Hematopoietic multipotent progenitor cell treated with erythropoietin and hydrocortisone succinate and interleukin-3 and kit ligand, for 17 days (in vitro differentiated cells): Measurements from ENCODE around the gene CCDC6.
"Not testable (repeated sequence)": the region's sequence is repeated elsewhere in the genome, so short reads cannot be mapped to it uniquely, and the experiment has no call there.

Experiments
- DNase-seq: peaks from one replicate; pipeline ENCODE4 v3.0.0-alpha.2; 2015; ENCODE audit warnings: low spot score

Gene CCDC6

DNA sequence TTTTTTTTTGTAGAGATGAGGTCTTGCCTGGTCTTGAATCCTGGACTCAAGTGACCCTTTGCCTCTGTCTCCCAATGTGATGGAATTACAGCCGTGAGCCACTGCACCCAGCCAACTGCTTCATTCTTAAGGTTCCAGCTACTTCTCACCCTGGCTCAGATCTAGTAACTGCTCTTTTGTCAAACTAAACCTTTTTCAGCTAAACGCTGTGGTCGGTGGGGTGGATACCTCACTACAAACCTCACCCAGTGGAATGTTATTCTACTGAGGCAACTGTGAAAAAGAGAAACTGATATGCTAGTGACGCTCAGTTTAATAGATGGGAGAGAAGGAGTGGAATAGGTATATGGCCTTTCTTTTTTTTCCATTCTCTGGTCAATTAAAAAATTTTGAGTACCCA, 151.4 kb downstream of the CCDC6 start:
- no peak for DNase-seq

DNA sequence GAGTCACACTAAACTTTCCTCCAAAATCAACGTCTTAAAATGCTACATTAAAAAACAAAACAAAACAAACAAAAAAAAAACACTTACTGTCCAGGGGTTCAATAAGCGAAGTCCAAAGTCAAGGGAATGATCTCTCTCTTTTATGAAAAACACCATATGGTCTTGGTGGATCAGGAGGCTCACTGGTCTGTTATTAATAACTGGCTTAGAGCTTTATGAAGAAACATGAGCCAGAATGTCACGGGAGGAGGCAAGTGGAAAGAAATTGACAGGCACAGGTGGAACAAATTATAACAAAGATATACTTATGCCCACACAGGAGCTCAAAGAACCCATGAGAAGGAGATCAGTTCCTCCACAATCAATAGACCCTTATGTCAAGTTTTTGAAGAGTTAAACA, 153.1 kb downstream of the CCDC6 start, which contains the start of gene MRLN:
TSS of gene MRLN (minus strand) at position 189 of the 400 bp plus-strand sequence.
- no peak for DNase-seq

DNA sequence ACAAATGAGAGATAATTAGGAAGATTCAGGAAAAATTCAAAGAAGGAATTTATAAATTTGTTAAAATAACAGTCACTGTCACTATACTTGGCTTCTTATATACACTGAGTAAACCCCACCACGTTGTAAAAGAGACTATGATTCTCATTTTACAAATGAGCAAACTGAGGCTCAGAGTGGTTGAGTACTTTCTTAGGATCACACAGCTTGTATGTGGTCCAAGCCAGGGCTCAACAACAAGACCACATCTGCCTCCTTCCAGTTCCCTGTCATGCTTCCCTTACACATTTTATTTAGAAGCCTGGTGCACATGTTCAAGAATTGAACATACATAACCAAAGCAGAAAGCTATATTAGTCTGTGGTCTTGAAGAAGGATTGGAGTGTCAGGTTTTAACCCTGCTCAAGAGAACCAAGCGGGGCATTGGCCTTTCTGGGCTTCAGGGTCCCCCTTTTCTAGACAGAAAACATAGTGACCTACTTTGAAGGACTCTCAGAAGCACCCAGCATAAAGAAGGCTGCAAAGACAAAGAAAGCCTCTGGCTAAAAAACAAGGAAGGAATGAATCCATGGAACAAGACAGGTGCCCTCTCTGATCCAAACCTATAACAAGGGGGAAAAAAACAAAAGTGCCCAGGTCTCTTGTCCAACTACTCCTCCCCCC, 153.9 kb downstream of the CCDC6 start:
- no peak for DNase-seq

DNA sequence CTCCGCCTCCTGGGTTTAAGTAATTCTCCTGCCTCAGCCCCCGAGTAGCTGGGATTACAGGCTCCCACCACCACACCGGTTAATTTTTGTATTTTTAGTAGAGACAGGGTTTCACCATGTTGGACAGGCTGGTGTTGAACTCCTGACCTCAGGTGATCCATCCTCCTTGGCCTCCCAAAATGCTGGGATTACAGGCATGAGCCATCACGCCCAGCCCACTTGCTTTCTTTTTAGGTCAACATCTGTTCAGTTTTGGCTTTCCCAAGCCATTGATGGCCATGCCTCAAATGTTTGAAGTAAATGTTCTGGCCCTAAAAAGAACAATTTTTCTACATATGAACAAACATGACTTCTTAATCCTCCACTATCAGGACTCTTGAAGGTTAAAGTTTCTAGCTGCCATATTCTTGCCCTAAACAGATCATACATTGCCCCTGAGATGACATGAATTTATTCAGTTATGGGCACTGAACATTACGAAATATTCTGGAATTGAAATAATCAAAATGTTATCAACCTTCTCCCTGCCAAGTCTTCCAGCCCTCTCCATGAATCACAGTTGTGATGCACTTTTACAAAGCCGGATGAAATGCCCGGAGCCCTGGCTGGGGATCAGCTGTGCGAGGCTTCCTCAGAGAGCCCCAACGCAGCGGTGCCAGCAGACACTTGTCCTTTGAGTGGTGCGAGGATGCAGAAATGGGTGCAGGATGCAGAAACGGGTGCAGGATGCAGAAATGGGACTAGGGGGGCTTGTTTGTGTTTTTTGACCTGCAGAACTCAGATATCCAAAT, 156.0 kb downstream of the CCDC6 start:
- DNase-seq, result no peak

DNA sequence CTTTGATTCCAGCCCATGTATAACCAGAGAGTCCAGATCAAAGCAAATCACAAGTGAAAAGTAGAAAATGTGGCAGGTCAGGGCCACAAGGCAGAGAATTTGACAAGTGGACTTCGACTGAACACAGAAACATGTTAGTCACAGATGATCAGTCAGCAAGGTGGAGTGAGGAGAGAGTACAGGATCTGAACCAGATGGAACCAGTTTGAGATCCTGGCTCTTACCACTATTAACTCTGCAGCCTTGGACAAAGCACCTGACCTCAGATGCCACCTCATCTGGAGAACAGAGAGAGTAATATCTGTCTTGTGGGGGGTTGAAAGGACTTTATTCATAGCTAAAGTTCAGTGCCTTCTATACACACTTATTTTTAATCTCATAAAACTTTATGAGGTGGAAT, 157.5 kb downstream of the CCDC6 start:
- no peak for DNase-seq

DNA sequence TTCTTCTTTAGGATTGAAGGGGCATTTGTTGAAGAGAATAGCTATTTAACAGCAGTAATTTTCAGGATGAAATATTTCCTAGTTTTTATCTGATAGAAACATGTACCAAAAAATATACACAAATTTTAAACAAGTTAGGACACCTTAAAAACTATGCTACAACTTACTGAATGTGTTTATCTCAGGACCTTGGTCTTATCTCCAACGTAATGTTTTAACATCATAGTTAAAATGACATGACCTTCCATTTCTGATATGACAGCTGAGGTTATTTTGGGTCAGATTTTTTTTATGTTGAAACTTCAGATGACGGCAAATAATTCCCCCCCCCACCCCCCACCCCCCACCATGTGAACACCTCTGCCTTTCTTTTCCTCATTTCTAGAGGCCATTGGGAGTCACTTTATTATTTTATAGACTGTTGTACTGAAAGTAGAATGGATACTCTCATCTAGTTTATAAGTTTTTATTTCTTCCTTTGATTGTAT, 161.1 kb downstream of the CCDC6 start:
- no peak for DNase-seq

DNA sequence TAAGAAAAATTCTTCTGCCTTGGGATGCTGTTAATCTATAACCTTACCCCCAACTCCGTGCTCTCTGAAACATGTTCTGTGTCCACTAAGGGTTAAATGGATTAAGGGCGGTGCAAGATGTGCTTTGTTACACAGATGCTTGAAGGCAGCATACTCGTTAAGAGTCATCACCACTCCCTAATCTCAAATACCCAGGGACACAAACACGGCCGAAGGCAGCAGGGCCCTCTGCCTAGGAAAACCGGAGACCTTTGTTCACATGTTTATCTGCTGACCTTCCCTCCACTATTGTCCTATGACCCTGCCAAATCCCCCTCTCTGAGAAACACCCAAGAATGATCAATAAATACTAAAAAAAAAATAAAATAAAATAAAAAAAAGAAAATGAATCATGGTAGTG, 161.6 kb downstream of the CCDC6 start:
- not testable (repeated sequence) for DNase-seq

DNA sequence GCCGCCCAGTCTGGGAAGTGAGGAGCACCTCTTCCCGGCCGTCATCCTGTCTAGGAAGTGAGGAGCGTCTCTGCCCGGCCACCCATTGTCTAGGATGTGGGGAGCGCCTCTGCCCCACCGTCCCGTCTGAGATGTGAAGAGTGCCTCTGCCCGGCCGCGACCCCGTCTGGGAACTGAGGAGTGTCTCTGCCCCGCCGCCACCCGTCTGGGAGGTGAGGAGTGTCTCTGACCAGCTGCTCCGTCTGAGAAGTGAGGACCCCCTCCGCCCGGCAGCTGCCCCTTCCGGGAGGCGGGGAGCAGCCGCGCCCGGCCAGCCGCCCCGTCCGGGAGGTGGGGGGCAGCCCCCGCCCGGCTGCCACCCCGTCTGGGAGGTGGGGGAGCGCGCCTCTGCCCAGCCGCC, 162.2 kb downstream of the CCDC6 start:
- not testable (repeated sequence) for DNase-seq

DNA sequence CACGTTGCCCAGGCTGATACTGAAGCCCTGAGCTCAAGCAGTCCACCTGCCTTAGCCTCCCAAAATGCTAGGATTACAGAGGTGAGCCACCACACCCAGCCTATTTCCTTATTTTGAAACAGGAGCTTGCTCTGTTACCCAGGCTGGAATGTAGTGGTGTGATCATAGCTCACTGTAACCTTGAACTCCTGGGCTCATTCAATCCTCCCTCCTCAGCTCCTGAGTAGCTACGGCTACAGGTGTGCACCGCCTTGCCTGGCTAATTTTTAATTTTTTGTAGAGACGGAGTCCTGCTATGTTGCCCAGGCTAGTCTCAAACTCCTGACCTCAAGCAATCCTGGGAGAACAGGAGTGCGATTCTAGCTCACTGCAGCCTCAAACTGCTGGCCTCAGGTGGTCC, 164.8 kb downstream of the CCDC6 start:
- no peak for DNase-seq

DNA sequence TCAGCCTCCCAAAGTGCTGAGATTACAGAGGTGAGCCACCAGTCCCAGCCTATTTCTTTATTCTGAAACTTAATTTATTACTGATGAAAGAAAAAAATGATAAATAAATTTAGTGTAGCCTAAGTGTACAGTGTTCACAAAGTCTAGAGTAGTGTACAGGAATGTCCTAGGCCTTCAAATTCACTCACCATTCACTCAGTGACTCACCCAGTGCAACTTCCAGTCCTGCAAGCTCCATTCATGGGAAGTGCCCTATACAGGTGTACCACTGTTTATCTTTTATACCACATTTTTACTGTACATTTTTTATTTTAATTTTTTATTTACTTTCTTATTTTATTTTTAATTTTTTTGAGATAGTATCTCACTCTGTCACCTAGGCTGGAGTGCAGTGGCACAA, 165.3 kb downstream of the CCDC6 start:
- DNase-seq, result no peak
